Activated CD4-positive, alpha-beta T cell treated with anti-CD3 and anti-CD28 coated beads, Interleukin-2, Interleukin-4, amounts not matched to agents 100 ng/mL and 50 ng/mL, durations not matched to agents 16 hours and 8 hours (primary cell): ENCODE results near the gene OR4D2.
"Not testable (repeated sequence)": the region's sequence is repeated elsewhere in the genome, so short reads cannot be mapped to it uniquely, and the experiment has no call there.

Source experiments
- DNase-seq: peaks from one replicate; pipeline ENCODE4 v3.0.0-alpha.2; 2020; ENCODE audit warnings: low spot score

Gene OR4D2

DNA sequence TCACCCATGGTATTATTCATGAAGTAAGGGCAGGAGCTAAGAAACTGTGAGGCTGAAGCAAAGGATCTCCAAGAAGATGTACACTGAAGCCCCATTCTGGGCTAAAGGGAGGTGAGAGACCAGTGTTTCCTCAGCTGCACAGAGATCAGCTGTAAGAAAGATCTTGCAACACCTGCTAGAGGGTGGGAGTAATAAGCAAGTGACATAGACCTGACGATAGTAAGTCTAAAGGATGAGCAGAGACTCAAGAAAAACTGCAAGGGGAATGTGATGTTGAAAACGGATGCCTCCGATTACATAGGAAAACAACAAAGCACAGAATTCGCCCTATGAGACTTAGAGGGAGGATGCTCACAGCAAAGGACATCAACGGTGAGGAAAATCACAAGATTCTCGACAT is at the start of gene OR4D2:
OR4D2 (plus strand) TSS at position 301 of the 400 bp plus-strand sequence. CDS start 2,674 bp downstream, outside the sequence.
- DNase-seq: no peak

DNA sequence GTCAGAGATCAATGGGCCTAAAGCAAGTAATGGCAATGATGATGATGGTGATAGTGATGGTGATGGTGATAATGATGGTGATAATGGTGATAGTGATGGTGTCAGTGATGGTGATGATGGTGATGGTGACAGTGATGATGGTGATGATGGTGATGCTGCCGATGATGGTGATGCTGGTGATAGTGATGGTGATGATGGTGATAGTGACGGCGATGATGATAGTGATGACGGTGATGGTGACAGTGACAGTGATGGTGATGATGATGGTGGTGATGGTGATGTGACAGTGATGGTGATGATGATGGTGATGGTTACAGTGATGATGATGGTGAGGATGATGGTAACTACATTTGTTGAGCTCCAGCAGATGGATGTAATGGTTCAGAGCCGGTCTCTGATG is 49.4 kb upstream of the OR4D2 start:
- DNase-seq: no peak

DNA sequence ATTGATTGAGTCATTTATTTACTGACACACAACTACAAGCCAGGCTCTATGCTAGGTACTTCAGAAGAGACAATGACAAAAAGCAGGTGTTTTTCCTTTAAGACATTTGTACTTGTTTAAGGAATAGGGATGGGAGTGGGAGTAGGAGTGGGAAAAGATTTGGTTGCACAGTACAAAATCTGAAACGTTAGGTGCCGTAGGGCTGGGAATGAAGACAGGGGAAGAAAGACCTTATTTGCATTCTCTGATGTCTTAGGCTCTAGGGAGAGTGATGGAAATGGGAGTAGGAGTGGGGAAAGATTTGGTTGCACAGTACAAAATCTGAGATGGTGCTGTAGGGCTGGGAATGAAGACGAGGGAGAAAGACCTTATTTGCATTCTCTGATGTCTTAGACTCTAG is 47.3 kb upstream of the OR4D2 start:
- DNase-seq: no peak

DNA sequence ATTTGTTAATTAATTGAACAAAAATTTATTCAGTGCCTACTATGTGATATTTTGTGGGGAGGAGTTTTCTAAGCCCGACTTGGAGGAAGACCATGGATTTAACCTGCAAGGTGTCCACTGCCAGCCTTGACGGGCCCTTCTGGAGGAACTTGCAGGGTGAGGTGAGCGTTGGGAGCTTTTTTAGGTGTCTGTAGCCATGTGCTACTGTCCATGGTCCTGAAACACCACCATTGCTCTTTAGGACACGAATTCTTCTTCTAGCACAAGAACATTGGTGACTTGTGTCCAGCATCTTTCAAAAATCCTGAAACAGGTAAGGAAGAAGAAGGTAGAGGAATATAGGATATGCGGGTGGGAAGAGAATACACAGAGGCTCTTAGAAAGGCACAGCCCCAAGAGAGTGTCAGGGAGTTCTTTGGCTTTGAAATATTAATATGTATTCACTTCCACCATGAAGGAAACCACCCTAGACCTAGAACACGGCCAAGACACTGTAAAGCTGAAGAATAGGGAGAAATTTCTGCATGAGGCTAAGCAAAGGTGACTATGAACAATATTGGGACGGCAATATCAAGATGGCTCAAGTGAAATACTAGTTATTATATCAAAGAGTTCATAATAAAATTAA is 46.5 kb upstream of the OR4D2 start:
- peak; percentile 27 for DNase-seq

GRCh38 chr17:58121925-58122324 is 44.9 kb upstream of the OR4D2 start:
- peak; percentile 16 for DNase-seq

- DNase-seq: no peak
Measured at GRCh38 chr17:58127846-58128245, 38.9 kb upstream of the OR4D2 start.

DNA sequence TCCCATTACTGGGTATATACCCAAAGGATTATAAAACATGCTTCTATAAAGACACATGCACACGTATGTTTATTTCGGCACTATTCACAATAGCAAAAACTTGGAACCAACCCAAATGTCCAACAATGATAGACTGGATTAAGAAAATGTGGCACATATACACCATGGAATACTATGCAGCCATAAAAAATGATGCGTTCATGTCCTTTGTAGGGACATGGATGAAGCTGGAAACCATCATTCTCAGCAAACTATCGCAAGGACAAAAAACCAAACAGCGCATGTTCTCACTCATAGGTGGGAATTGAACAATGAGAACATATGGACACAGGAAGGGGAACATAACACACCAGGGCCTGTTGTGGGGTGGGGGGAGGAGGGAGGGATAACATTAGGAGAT is 34.1 kb upstream of the OR4D2 start:
- DNase-seq: not testable (repeated sequence)

DNA sequence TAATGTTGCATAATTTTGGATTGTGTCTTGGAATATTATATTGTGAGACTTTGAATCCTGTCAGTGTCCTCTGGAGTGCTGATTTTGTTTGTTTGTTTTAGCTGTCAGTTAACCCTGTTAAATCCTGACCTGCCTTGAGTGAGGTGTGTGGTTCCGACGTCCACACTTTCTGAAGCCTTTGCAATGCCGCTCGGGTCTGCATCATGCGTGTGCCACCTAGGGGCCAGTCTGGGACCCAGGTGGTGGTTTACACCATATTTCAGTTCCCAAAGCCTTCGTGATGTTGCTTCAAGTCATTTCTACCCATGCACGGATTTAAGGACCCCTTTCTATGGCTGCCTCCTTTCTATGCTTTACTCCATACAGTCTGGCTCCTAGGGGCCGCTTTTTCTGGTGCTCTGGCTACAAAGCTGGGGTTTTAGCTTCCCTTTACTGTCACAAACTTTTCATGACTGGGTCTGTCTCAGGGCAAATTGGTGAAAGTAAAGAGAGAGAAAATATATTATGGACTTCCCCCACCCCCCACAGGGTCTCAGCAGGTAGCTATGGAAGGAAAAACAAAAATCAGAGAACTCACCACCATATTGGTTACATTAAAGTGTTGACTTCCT is 30.0 kb upstream of the OR4D2 start:
- DNase-seq: no peak

DNA sequence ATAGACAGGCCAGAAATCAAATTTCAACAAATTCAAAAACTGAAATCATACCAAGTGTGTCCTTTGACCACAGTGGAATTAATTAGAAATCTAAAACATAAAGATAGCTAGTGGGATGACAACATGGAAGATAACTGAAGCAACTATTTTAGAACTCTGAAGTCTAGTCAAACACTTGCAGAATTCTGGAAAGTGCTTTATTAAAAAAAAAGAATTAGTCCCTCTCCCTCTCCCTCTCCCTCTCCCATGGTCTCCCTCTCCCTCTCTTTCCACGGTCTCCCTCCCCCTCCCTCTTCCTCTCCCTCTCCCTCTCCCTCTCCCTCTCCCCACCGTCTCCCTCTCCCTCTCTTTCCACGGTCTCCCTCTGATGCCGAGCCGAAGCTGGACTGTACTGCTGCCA is 25.3 kb upstream of the OR4D2 start:
- DNase-seq: no peak

DNA sequence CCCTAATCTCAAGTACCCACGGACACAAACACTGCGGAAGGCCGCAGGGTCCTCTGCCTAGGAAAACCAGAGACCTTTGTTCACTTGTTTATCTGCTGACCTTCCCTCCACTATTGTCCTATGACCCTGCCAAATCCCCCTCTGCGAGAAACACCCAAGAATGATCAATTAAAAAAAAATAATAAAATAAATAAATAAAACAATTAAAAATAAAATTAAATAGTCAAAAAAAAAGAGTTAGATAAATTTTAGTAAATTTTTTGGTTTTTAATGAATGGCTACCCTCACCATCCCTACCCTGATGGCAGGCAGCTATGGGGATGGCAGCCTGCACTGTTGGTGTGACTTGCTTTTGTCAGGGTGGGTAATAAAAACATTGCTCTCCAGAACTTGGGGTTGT is 23.4 kb upstream of the OR4D2 start:
- not testable (repeated sequence) for DNase-seq

GRCh38 chr17:58144801-58145200 is 22.0 kb upstream of the OR4D2 start:
- DNase-seq: no peak

DNA sequence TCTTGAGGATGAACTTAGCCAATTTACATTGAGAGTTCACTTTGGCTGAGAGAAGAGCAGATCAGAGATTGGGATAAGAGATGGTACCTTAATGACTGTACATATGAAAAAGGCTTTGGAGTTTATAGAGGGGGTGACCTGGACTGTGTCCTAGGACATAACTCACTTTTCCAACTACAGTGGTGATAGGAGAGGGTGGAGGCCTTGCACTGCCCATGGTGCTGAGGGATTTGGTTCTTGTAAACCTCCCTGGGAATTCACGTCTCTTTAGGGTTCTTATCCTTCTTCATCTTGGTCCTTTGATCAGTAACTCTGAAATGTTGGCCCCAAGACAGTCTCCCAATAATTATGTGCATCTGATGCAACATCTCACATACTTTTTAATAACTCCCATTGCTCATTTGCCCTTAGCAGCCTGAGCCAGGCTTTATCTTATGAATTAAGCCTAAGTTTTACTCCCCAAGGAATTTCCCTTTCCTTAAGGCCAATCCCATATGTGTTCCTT is 18.8 kb upstream of the OR4D2 start, which contains the start of gene OR4D1:
OR4D1 (plus strand) TSS at position 455 of the 505 bp plus-strand sequence. CDS start 6,770 bp downstream, outside the sequence.
- no peak for DNase-seq

- no peak for DNase-seq
Measured at GRCh38 chr17:58148609-58149008, 18.2 kb upstream of the OR4D2 start.

- no peak for DNase-seq
Measured at GRCh38 chr17:58150394-58150793, 16.4 kb upstream of the OR4D2 start.

DNA sequence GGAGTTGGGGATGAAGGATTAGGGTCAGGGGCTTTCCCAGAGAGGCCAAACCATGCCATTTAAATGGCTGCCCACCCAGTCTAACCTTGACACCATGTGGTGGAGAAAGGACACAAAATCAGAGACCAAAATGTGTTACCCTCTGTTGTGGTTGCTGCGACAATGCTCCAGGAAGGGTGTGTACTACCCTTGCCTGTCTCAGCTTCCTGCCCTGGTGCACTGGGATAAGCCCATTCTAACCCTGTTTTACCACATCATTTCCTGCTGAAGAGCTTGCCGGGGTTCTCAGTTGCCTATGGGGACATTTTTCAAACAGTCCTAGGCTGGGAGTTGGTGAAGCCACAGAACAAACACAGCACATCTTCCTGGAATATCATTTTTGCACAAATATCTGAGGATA is 13.7 kb upstream of the OR4D2 start:
- DNase-seq: peak; percentile 57

DNA sequence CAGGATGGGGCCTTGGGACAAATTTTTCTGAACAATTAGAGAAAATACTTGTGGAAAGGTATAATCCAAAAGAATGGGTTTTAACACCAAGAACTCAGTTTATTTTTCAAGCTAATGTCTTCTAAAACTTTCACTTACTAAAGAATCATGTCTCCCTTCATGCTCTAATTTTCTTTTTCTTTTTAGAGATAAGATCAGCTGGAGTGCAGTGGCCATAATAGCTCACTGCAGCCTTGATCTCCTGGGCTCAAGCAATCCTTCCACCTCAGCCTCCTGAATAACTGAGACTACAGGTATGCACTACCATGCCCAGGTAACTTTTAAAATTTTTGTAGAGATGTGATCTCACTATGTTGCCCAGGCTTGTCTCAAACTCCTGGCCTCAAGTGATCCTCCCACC is 13.1 kb upstream of the OR4D2 start:
- no peak for DNase-seq

- DNase-seq: peak; percentile 50
Measured at GRCh38 chr17:58156839-58157803, 9.7 kb upstream of the OR4D2 start.

- DNase-seq: no peak
Measured at GRCh38 chr17:58158181-58158580, 8.6 kb upstream of the OR4D2 start.

DNA sequence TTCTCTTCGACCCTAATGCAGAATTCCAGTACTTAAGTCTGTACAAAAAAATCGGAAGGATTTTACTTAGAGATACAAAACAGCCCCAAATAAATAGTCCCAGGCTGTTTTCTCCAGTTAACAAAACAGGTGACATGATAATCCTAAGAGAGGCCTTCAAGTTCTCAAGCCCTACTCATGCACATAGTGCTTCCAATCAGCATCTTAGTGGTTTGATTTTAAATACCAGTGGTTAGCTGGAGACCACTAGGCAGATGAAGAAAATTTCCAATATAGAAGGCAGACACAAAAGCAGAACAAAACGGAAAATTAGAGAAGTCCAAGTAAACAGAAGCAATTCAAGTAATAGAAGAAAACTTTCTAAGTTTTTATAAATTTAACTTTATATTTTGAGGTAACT is 5.2 kb upstream of the OR4D2 start:
- DNase-seq: no peak

DNA sequence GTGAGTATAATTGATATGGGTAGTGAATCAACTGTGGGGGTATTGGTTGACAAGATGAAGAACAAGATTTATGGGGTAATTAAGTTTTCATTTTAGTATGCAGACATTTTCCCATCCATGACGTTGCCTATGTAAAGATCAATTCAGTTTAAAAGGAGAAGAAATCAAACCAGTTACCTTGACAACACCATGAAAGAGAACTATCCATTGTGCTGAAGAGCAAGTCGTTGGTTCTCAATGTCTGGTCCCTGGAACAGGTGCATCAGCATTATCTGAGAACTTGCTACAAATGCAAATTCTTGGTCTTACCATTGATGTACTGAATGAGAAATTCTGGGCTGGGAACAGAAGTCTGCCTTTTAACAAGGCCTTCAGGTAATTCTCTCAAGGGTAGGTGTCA is 801 bp upstream of the OR4D2 start:
- DNase-seq: no peak

GRCh38 chr17:58170622-58171021 is 3.8 kb downstream of the OR4D2 start:
- DNase-seq: no peak

DNA sequence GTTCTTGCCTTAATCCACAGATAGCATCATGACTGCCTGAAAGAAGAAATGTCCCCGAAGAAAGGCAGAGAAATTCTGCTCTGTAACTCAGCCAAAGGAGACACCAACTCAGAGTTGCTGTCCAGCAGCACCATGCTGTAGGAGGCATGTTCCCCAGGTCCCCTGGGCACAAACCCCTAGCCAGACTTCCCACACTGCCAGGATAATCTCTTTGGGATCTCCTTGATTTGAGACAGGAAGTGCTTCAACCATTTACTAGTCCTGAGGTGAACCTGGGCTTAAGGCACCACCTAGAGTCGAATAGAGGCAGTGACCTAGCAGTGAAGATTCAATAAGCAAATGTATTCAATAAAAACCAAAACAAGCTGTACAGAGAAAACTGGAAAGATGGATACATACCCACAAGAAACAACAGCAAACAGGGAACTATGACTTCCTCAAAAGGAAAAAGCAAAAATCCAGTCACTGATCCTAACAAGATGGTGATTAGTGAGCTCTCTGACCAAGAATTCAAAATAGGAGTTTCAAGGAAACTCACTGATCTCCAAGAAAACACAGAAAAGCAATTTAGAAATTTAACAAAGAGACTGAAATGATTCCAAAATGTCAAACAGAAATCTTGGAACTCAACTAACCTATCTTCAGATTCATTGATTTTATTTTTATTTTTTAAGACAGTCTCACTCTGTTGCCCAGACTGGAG is 5.7 kb downstream of the OR4D2 start:
- DNase-seq: peak; percentile 44
